ENCODE measurements around the gene FAM76B.

DNA sequence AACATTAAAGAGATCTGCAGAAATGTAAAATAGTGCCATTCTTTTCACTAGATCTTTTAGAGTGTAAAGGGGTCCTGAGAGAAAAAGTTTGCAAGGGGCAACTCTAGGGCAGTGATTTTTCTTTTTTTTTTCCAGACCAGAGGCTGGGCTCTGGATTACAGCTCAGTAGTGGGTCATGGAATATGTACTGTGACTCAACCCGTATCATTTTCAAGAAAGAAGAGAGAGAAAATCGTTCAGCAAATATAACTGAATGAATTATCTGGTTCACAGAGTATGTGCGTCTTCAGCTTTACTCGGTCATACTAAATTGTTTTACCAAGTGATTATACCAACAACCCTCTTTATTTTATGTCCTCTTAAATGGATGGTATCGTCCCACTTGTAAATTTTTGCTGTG is 4.5 kb upstream of the FAM76B start:
- TF ChIP-seq, protein P1, sequence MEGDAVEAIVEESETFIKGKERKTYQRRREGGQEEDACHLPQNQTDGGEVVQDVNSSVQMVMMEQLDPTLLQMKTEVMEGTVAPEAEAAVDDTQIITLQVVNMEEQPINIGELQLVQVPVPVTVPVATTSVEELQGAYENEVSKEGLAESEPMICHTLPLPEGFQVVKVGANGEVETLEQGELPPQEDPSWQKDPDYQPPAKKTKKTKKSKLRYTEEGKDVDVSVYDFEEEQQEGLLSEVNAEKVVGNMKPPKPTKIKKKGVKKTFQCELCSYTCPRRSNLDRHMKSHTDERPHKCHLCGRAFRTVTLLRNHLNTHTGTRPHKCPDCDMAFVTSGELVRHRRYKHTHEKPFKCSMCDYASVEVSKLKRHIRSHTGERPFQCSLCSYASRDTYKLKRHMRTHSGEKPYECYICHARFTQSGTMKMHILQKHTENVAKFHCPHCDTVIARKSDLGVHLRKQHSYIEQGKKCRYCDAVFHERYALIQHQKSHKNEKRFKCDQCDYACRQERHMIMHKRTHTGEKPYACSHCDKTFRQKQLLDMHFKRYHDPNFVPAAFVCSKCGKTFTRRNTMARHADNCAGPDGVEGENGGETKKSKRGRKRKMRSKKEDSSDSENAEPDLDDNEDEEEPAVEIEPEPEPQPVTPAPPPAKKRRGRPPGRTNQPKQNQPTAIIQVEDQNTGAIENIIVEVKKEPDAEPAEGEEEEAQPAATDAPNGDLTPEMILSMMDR (IDR thresholded peaks at IDR 0.05) = no peak
- TF ChIP-seq POLR2A (IDR thresholded peaks at IDR 0.05) = no peak

Measured in Peyer's patch (tissue), 4 donors.